ENCODE results near the gene LITAF. TPM values are rescaled to one million over a fixed set of nuclear protein-coding genes. Genes with fewer than 3 reads are reported as not detected.

Gene LITAF
- total RNA-seq, 1 experiment from 2014 or later = 328 TPM

DNA sequence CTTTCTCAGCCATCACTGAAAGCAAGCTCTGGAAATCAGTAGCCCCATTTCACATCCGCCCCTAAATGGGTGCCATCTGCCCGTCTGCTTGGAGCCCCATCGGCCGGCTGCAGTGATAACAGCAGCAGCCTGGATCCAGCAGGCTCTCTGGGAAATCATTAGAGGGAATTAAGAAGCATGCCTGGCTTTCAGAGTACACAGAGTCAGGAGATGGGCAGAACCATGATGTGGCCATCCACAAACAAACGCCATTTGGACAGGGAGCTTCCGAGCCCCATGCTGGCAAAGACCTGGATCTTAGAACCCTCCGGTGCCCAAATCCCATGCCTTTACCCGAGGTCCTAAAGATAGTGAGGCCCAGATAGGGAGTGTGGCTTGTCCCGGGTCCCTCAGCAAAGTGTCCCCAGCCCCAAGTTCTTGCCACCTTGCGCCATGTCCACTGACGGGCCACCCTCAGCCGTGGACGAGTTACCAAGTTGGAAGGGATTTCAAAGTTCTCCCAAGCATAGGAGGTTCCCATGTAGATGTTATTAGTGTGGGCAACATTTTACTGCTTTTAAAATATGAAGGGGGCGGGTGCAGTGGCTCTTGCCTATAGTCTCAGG, 1.0 kb upstream of the LITAF start:
- TF ChIP-seq CTCF (IDR thresholded peaks at IDR 0.05; ENCODE audit: unreplicated experiment) = no peak
- TSS peak; percentile 81 for BruUV-seq (replicated peaks)
- H3K27ac Mint-ChIP-seq (ENCODE audit: unreplicated experiment) = peak overlapping the region; percentile 98

DNA sequence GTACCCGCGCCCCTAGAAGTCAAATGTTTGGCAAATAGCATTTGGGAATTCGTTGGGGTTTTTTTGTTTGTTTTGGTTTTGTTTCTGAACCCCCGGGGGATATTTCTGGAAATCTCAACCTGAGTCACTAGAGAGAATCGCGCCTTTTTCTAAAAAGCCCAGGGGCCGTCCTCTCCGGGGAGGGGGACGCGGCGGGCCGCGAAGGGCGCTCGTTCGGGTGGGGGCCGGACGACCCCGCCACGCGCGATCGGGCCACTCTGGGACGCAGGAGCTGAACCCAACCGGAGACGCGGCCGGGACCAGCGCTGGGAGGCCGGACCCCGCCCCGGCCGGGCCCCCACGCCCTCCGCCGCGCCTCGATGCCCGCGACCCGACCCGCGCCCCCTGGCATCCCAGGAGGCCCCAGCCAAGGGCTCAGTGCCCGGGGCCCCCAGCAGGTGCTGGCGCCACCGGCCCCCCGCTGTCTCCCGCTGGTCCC, 302 bp downstream of the LITAF start:
- BruUV-seq (replicated peaks) = no TSS peak
- H3K4me1 Mint-ChIP-seq (ENCODE audit: low read depth, unreplicated experiment) = peaks cover 40% of the 10 kb centered on the region
- peak overlapping the region; percentile 77 for H3K4me3 Mint-ChIP-seq (ENCODE audit: low read depth, unreplicated experiment)
- intact Hi-C loops (cut with micrococcal nuclease; ENCODE audit: unreplicated experiment) = no loop called here
- no peaks in the 10 kb centered on the region for H3K9me3 Mint-ChIP-seq (ENCODE audit: low read depth, unreplicated experiment)
- H3K27me3 Mint-ChIP-seq (ENCODE audit: unreplicated experiment) = no peaks in the 10 kb centered on the region
- no peak for TF ChIP-seq CTCF (IDR thresholded peaks at IDR 0.05; ENCODE audit: unreplicated experiment)
- DNase-seq = no peak
- peaks cover 64% of the 10 kb centered on the region for H3K36me3 Mint-ChIP-seq (ENCODE audit: insufficient read depth, unreplicated experiment)
- H3K27ac Mint-ChIP-seq (ENCODE audit: unreplicated experiment) = peak overlapping the region; percentile 98
- CTCF ChIA-PET = interaction anchor here (0.7 to 2.8 kb wide), 7 partner anchors 11 to 186 kb away, joined by 3 to 20 read pairs (median 4); no protein-coding TSS in a partner anchor

More for the DNA sequence above, 1.0 kb upstream of the LITAF start:
- Mint-ChIP-seq H3K4me3 (ENCODE audit: low read depth, unreplicated experiment) (peak overlapping the region; percentile 77), H3K4me1 (ENCODE audit: low read depth, unreplicated experiment) (peaks cover 26% of the 10 kb centered on the region), H3K36me3 (ENCODE audit: insufficient read depth, unreplicated experiment) (peaks cover 50% of the 10 kb centered on the region), H3K27me3 (ENCODE audit: unreplicated experiment) (no peaks in the 10 kb centered on the region), H3K9me3 (ENCODE audit: low read depth, unreplicated experiment) (no peaks in the 10 kb centered on the region)
- DNase-seq = no peak
- CTCF ChIA-PET = interaction anchor here (0.7 to 2.8 kb wide), 6 partner anchors 10 to 604 kb away, joined by 3 to 20 read pairs (median 4); no protein-coding TSS in a partner anchor
- intact Hi-C loops (cut with micrococcal nuclease; ENCODE audit: unreplicated experiment) = no loop called here

GRCh38 chr16:11585460-11586377, 1.0 kb downstream of the LITAF start:
- intact Hi-C loops (cut with micrococcal nuclease; ENCODE audit: unreplicated experiment) = loop anchor here (2.0 kb wide), 1 partner anchor 27 kb away; no protein-coding TSS in a partner anchor
- Mint-ChIP-seq H3K9me3 (ENCODE audit: low read depth, unreplicated experiment) (no peaks in the 10 kb centered on the region), H3K27ac (ENCODE audit: unreplicated experiment) (peak overlapping the region; percentile 80), H3K4me3 (ENCODE audit: low read depth, unreplicated experiment) (peak overlapping the region; percentile 77), H3K36me3 (ENCODE audit: insufficient read depth, unreplicated experiment) (peaks cover 71% of the 10 kb centered on the region), H3K4me1 (ENCODE audit: low read depth, unreplicated experiment) (peaks cover 47% of the 10 kb centered on the region), H3K27me3 (ENCODE audit: unreplicated experiment) (no peaks in the 10 kb centered on the region)
- CTCF ChIA-PET = interaction anchor here (0.7 to 2.8 kb wide), 4 partner anchors 11 to 179 kb away, joined by 3 to 20 read pairs (median 4); no protein-coding TSS in a partner anchor
- BruUV-seq (replicated peaks) = no TSS peak
- peak; percentile 42 for DNase-seq
- TF ChIP-seq CTCF (IDR thresholded peaks at IDR 0.05; ENCODE audit: unreplicated experiment) = no peak

GRCh38 chr16:11583889-11584565, 2.7 kb downstream of the LITAF start:
- Mint-ChIP-seq H3K4me1 (ENCODE audit: low read depth, unreplicated experiment) (peaks cover 52% of the 10 kb centered on the region), H3K27me3 (ENCODE audit: unreplicated experiment) (no peaks in the 10 kb centered on the region), H3K36me3 (ENCODE audit: insufficient read depth, unreplicated experiment) (peaks cover 88% of the 10 kb centered on the region), H3K9me3 (ENCODE audit: low read depth, unreplicated experiment) (no peaks in the 10 kb centered on the region), H3K4me3 (ENCODE audit: low read depth, unreplicated experiment) (peak overlapping the region; percentile 77), H3K27ac (ENCODE audit: unreplicated experiment) (peak overlapping the region; percentile 80)
- intact Hi-C loops (cut with micrococcal nuclease; ENCODE audit: unreplicated experiment) = loop anchor here (1.0 to 5.0 kb wide), 3 partner anchors 29 to 177 kb away; no protein-coding TSS in a partner anchor
- TF ChIP-seq CTCF (IDR thresholded peaks at IDR 0.05; ENCODE audit: unreplicated experiment) = no peak
- peak; percentile 37 for DNase-seq
- no TSS peak for BruUV-seq (replicated peaks)
- CTCF ChIA-PET = interaction anchor here (0.5 to 1.4 kb wide), 6 partner anchors 13 to 282 kb away, joined by 3 to 8 read pairs (median 4); no protein-coding TSS in a partner anchor
